HG02571 (cell line): ENCODE results near the gene SP140L.
"Not testable (repeated sequence)": the region's sequence is repeated elsewhere in the genome, so short reads cannot be mapped to it uniquely, and the experiment has no call there.

ENCODE experiments used
- ATAC-seq: cut with Tn5 transposase; IDR thresholded peaks from one replicate; pipeline ENCODE4 v1.9.1; 2021; ENCODE audit warnings: mild to moderate bottlenecking, moderate library complexity; ENCODE audit not compliant: unreplicated experiment

Gene SP140L

DNA sequence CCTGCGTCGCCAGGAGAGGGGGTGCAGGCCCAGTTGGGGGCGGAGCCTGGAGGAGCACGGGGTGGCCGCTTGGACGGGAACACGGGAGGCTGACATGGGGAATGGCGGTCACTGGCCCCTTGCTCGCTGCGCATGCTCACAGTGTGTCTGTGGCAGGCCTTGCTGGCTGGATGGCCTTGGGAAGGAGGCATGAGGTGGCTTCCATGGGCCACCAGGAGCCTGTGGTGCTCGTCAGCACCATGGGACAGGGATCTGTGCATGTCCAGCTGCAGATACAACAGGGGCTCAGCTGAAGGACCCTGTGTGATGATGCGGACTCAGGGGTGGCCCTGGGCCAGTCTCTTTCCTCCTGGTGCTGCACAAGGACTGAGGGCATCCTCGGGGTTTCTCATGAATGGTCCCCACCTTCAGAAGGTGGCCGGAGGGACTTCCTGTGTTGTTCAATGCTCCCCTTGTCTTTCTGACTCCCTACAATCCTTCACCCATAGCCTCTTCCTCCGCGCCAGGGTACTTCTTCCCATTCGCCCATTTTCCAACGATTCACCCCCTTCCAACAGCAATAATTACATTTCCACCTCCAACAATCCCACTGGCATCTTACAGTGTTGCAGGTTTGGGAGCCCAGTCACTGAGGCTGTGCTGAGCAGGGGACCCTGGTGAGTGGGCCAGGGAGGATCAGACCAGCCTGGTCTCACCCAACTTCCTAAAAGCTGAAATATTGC lies 3.4 kb upstream of the SP140L start:
- no peak for ATAC-seq

DNA sequence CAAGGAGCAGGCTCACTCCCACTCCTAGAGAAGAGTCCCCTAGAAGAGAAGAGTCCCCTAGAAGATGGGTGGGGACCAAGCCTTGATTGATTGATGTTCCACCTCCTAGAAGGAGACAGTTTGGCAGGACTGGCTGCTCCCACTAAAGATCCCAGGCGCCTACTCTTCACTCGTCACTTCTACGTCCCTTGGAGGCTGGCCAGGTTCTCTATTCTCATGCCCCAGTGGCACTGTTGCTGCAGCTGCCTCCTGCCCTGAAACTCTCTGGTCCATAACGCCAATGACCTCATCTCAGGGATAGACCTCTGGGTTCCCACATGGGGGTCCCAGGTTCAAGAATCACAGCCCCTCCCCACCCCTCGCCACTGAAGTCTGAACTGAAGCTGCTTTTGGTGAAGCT lies 2.5 kb upstream of the SP140L start:
- no peak for ATAC-seq

DNA sequence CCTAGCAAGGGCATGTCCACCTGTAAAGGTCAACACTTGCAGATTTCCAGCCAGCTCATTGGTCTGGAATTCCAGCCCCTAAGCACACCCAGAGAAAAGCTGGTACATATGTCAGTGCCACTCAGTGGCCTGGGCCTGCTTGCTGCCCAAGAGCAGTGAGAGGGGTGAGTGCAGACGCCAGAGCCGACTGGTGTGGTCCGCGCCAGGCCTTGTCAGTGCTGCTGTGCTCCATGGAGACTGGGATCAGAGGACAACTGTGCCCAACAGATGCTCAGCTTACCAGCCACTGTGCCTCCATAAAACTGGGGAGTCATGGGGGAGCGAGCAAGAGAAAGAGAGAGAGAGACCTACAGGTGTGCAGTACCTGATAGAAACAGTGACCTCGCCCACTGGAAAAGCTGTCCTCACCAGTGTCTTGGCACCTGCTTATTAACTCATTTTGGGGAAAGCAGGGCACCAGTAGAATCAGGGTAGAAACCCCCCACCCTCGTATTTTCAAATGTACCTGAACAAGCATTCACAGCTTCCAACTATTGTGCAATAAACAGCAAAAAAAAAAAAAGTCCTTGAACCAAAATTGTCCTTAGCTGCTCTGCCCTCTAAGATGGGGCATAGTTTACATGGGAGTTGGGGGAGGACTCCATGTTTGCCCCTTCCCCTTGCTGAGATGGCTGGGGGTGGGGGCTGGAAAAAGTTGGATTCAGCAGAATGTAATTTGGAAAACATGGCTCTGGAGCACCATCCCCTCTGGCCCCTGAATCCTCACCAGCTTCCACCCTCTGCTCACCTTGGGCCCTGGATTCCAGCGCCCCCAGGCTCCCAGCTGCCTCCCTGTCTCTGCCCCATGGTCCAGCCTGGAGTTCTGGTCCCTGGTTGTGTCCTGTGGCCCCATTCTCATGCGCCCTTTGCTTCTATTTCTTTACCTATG lies 1.4 kb upstream of the SP140L start:
- no peak for ATAC-seq

DNA sequence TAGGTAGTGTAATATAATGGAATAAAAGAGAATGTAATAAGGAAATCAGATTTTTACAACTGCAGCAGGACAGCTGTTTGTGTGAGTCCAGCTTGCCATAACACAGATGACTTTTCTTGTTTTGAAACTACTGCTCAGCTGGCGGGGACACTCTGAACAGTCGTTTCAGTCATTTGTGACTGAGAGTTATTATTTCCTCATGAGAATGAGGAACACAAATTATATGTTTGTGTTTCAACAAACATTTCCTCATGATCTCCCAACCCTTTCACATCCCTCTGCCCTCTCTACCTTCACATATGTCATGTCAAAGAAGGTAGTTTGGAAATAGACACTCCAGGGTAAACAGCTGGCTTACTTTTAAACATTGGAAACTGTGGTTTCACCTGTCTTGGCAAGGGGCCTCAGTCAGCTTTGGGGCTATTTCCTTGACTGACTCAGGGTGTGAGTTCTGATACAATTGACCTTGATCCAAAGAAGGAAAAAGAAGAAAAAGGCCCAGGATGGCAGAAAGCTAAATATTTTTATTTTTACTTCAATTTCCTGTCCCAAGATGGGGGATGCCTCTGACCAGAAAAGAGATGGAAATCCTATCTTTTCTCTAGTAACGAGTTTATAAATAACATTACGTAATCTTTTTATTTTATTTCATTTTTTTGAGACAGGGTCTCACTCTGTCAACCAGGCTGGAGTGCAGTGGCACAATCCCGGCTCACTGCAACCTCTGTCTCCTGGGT lies 593 bp downstream of the SP140L start:
- peak; percentile 59 for ATAC-seq

DNA sequence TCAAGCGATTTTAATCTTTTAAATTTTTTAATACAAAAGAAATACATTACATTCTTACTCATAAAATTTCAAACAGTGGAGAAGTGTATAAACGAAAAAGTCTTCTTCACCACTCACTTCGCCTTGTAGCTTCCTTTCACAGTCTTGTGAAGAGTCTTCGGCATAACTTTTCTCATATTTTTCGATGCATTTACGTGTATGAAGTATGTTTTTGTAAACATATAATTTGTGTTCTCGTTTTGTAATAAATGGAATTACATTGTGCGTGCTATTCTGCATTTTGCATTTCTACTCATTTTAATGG lies 1.1 kb downstream of the SP140L start:
- ATAC-seq, result no peak

DNA sequence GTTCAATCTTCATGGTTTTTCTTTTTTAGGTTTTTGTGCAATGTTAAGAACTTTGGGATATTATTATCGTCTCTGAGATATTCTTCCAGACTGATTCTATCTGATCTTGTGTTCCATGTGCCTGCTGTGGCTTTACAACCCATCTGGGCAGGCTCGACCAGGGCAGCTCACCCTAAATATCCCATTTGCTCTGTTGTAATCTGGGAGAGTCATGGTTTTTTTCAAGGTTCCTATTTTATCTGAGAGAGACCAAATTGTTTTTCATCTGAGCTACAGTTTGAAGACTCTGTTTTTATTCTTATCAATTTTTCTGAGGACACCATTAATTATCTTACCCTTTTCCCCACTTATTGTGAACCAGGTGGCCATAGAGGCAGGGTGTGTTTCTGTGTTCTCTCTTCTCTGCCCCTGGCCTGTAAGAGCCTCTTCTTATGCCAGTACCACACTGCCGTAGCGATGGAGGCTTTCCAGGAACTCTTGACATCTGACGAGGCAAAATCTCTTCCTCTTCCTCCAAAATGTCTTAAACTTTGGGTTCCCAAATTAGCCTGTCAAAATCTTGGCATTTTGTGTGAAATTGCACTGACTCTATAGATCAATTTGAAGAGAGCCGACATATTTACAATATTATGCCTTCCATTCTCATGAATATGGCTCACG lies 3.1 kb downstream of the SP140L start:
- no peak for ATAC-seq

DNA sequence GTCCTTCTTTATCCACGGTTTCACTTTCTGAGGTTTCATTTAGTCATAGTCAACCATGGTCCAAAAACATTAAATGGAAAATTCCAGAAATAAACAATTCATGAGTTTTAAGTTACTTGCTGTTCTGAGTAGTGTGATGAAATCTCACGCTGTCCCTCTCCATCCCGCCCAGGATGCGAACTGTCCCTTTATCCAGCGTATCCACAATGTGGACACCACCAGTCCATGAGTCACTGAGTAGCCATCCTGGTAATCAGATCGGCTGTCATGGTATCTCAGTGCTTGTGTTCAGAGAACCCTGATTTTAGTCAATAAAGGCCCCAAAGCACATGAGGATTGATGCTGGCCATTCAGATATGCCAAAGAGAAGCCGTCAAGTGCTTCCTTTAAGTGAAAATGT lies 3.7 kb downstream of the SP140L start:
- ATAC-seq, result no peak

DNA sequence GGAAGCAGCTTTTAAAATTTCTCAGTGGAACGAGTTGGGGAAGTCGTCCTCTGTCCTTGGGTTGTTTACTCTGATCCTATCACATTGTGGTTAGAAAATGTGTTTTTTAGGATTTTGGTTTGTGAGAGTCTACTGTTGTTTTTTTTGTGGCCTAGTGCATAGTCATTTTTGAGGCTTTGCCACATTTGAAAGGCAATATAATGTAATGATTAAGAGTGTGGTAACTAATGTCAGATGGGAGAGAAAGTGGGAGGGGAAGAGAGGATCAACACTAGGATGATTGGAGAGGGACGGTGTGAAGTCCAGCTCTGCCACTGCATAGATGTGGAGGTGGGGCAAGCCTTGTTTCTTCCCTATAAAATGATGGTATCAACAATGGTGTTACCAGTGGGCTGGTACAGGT lies 8.5 kb downstream of the SP140L start:
- ATAC-seq, result no peak

DNA sequence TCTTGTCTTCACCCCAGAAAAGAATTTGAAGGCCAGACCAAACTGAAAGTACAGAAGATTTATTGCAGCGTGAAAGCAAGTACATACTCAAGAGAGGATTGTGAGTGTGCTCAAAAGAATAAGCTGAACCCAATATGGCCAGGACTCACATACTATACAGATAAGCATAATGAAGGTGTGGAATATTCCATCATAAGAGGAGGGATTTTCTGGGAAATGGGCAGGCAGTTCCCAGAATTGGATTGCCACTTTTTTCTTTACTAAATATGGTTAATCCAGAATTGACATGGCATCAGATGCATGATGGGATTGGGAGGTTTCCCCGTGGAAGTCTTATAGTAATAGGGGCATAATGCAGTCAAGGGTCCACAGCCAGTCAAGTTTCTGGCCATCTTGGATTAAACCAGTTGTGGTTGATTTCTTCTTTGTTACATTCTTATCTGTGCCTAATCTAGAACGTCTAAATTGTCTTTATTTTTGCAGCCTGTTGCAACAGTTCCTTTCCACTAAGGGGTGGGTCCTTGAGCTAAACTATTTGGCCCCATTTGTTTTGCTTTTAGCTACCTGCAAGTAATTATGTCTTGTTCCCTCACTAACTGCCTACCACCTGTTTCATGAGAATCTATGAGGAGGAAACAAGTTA lies 9.0 kb downstream of the SP140L start:
- ATAC-seq, result no peak

DNA sequence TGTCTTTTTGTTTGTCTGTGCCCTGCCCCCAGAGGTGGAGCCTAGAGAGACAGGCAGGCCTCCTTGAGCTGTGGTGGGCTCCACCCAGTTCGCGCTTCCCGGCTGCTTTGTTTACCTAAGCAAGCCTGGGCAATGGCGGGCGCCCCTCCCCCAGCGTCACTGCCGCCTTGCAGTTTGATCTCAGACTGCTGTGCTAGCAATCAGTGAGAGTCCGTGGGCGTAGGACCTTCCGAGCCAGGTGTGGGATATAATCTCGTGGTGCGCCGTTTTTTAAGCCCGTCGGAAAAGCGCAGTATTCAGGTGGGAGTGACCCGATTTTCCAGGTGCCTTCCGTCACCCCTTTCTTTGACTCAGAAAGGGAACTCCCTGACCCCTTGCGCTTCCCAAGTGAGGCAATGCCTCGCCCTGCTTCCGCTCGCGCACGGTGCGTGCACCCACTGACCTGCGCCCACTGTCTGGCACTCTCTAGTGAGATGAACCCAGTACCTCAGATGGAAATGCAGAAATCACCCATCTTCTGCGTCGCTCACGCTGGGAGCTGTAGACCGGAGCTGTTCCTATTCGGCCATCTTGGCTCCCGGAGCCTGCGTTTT lies 15.0 kb downstream of the SP140L start:
- not testable (repeated sequence) for ATAC-seq

DNA sequence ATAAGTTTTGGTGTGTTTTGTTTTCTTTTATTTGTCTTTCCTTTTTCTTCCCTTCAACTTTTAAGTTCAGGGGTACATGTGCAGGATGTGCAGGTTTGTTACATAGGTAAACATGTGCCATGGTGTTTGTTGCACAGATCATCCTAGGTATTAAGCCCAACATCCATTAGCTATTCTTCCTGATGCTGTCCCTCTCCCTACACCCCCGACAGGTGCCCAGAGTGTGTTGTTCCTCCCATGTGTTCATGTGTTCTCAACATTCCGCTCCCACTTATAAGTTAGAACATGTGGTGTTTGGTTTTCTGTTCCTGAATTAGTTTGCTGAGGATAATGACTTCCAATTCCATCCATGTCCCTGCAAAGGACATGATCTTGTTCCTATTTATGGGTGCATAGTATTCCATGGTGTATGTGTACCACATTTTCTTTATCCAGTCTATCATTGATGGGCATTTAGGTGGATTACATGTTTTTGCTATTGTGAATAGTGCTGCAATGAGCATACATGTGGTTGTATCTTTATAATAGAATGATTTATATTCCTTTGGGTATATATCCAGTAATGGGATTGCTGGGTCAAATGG lies 16.1 kb downstream of the SP140L start:
- ATAC-seq, result not testable (repeated sequence)

DNA sequence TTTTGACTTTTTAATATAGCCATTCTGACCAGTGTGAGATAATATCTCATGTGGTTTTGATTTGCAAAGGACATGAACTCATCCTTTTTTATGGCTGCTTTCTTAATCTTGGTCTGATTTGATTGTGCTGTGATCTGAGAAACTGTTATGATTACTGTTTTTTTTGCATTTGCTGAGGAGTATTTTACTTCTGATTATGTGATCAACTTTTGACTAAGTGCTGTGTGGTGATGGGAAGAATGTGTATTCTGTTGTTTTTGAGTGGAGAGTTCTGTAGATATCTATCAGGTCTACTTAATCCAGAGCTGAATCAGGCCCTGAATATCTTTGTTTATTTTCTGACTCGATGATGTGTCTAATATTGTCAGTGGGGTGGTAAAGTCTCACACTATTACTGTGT lies 16.8 kb downstream of the SP140L start:
- ATAC-seq, result no peak

DNA sequence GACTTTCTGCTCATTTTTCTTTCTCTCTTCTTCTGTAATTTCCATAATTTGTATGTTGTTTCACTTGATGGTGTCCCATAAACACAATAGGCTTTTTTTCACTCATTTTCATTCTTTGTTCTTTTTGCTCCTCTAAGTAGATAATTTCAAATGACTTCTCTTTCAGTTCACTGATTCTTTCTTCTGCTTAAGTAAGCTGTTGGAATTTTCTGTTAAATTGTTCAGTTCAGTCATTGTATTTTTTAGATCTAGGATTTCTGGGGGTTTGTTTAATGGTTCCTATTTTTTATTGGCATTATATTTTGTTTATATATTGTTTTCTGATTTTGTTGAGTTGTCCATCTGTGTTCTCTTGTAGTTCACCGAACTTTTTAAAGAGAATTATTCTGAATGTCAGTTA lies 19.5 kb downstream of the SP140L start:
- no peak for ATAC-seq

DNA sequence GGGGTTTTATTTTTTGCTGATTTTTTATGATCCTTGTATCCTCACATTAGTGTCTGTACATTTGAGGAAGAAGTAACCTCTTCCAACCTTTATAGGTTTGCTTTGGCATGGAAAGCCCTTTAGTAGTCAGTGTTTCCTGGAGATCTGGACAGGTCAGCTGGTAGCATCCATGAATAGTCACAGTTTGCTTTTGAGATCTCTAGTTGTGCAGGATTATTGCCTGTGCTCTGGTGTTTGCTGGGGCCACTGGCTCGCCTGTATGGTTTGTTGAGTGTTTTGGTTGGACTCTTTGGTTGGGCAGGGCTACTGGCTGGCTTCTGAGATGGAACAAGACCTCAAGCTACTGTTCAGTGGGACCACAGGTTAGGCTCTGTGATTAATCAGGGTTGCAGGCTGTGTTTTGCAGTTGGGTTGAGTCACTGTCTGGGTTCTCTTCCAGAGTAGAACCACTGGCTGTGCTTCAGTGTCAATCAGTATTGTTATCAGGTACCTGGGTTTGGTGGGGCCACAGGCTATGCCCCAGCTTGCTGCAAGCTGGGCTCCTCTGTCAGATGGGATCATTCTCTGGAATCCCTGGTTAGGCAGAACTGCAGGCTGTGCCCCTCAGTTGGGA lies 20.0 kb downstream of the SP140L start:
- ATAC-seq, result no peak

DNA sequence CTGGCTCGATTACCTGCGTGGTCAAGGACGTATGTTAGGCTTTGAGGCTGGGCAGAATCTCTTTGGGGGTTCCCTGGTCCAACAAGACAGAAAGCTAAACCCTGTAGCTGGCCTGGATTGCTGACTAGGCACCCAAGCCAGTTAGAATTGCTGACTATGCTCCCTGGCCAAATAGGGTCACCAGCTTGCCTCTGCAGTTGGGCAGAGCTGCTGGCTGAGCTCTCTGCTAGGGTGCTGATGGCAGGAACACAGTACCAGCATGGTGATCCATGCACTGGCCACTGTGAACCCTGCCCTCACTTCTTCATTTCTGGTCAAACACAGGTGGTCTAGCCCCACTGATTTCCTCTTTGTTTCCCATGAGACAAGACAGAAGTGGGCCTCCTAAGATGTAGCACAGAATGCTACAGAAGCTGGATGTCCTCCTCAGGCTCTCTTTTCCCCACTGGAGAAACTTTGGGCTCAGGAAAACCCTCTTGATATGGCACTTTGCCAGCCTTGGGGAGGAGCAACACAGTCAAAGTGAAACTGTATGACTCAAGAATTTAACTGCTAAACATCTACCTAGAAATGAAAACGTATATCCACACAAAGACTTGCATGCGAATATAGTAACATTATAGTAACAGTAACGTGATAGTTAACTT lies 20.8 kb downstream of the SP140L start:
- ATAC-seq, result no peak

DNA sequence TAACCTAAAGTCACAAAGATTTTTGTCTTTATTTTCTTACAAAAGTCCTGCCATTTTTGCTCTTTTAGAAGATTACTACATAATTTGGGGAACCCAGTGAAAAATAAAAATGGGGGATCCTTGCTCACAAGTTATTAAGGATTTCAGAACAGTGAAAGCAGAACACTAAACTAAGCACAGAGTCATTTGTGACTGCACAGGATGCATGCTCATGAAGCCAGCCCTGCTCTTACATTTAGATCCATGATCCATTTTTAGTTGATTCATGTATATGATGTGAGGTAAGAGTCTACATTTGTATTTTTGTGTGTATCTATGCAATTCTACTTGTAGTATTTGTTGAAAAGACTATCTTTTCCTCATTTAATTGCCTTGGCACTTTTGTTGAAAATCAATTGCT lies 21.8 kb downstream of the SP140L start:
- no peak for ATAC-seq

DNA sequence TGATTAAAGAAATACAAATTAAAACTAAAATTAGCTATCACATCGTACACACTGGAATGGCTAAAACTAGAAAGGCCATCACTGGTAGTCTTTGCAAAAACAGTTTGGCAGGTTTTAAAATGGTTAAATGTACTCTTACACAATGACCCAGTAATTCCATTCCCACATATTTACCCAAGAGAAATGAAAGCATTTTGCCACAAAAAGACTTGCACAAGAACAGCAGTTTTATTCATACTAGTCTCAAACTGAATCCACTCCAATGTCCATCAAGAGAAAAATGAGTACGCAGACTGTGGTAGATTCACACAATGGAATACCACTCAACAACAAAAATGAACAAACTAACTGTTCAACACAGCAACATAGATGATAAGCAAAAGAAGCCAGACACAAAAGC lies 29.1 kb downstream of the SP140L start:
- no peak for ATAC-seq

DNA sequence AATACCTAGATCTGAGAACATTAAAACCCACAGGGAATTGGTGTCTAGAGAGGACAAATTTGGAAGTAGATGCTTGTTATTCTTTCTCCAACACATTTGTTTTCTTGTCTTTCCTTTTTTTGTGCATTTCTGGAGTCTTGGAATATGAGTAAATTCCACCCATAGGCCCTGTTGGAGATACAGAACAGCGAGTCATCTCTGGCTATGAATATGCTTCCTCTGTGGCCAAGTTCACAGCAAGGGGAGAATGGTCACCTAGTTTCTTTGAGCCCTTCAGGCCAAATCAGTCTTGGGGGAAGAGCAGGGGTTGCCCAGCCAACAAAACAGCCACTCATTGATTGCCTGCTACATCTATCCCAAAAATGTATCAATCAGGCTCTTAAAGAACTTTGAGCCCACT lies 31.3 kb downstream of the SP140L start:
- ATAC-seq, result no peak

DNA sequence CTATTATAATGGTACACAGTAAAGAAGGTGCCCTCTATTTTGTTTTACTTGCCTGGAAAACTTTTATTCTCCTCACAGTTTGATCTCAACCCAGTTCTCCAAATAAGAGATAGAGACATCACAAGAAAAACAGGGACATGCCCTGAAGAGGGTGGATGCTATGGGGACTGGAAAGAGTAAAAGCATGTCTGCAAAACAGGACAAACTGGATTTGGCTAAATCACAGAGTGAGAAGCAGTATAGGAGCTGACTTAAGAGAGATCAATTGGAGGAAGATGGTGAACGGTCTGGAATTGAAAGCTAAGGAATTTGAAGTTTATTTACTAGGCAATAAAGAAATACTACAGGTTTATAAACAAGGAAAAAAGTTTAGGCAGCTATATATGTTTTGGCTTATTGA lies 33.0 kb downstream of the SP140L start:
- no peak for ATAC-seq
